Keratinocyte (primary cell): Measurements from ENCODE around the gene KCNT2.

ENCODE experiments used
- CTCF ChIP-seq, 3 experiments: IDR thresholded peaks in 1 of 3; conservative IDR thresholded peaks in 1 of 3; optimal IDR thresholded peaks in 1 of 3; 2 replicates in 2 of 3; 3 replicates in 1 of 3; pipeline versions ENCODE3 to v1.5.1; 2011; ENCODE audit warnings: low read length in 3 of 3, mild to moderate bottlenecking in 3 of 3, moderate library complexity in 2 of 3, control low read depth in 1 of 3, inconsistent platforms in 1 of 3; ENCODE audit not compliant: insufficient read depth in 2 of 3; ENCODE audit errors: extremely low read depth in 1 of 3
- EZH2 ChIP-seq: IDR thresholded peaks from one replicate; pipeline ENCODE4 v1.6.1; 2012; ENCODE audit warnings: inconsistent platforms, mild to moderate bottlenecking, low read length, moderate library complexity

GRCh38 chr1:196400478-196401451, 207.5 kb downstream of the KCNT2 start:
- TF ChIP-seq CTCF (optimal IDR thresholded peaks at IDR 0.05 in 1 of 3, IDR thresholded peaks at IDR 0.05 in 1 of 3, conservative IDR thresholded peaks at IDR 0.05 in 1 of 3; ENCODE audit: extremely low read depth in 1 of 3, insufficient read depth in 2 of 3, low read length in 3 of 3) (no peak), EZH2 (no peak)
